ENCODE data around the gene DSCAM. TPM values are rescaled to one million over a fixed set of nuclear protein-coding genes. Genes with fewer than 3 reads are reported as not detected.
"Not testable (repeated sequence)": the region's sequence is repeated elsewhere in the genome, so short reads cannot be mapped to it uniquely, and the experiment has no call there.

DSCAM gene
- polyA plus RNA-seq, 1 experiment: 0.10 TPM

- Histone ChIP-seq H3K36me3 (ENCODE audit: control insufficient read depth, insufficient read depth, low read length) (no peaks in the 10 kb centered on the region), H3K27me3 (ENCODE audit: control insufficient read depth, insufficient read depth, low read length) (no peaks in the 10 kb centered on the region), H3K4me3 (ENCODE audit: low read depth, low read length) (no peak overlapping the region)
- ChIA-PET CTCF (no interaction called here), POLR2A (no interaction called here)
- DNase-seq (ENCODE audit: low read depth): no peak
- TF ChIP-seq, protein P1, sequence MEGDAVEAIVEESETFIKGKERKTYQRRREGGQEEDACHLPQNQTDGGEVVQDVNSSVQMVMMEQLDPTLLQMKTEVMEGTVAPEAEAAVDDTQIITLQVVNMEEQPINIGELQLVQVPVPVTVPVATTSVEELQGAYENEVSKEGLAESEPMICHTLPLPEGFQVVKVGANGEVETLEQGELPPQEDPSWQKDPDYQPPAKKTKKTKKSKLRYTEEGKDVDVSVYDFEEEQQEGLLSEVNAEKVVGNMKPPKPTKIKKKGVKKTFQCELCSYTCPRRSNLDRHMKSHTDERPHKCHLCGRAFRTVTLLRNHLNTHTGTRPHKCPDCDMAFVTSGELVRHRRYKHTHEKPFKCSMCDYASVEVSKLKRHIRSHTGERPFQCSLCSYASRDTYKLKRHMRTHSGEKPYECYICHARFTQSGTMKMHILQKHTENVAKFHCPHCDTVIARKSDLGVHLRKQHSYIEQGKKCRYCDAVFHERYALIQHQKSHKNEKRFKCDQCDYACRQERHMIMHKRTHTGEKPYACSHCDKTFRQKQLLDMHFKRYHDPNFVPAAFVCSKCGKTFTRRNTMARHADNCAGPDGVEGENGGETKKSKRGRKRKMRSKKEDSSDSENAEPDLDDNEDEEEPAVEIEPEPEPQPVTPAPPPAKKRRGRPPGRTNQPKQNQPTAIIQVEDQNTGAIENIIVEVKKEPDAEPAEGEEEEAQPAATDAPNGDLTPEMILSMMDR (IDR thresholded peaks at IDR 0.05; ENCODE audit: insufficient read depth, low read depth, low read length): no peak
Measured at GRCh38 chr21:40445349-40445921, 401.5 kb downstream of the DSCAM start.

- H3K36me3 ChIP-seq (ENCODE audit: control insufficient read depth, insufficient read depth, low read length); POLR2A ChIA-PET; H3K27me3 ChIP-seq (ENCODE audit: control insufficient read depth, insufficient read depth, low read length); CTCF ChIA-PET; DNase-seq (ENCODE audit: low read depth); H3K4me3 ChIP-seq (ENCODE audit: low read depth, low read length): not testable (repeated sequence)
Measured at GRCh38 chr21:40439581-40439980, 407.4 kb downstream of the DSCAM start.

DNA sequence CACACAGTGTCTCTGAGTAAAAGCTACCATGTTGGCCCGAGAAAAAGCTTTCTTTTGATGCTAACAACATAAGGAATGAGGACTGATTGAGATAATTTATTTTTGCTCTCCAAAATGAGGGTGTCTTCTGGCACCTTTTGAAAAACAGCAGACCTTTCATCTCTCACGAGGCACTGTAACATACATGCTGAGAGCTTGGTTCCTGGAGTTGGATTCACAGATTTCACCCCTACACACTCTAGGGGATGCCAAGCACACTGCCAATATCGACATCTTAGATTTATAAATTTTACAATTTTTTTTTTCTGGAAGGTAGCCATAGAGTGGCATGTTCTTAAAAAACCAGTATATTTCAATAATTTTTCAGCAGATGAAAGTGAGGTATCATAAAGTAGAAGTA is 408.3 kb downstream of the DSCAM start:
- H3K4me3 ChIP-seq (ENCODE audit: low read depth, low read length): no peak overlapping the region
- POLR2A ChIA-PET: no interaction called here
- CTCF ChIA-PET: no interaction called here
- DNase-seq (ENCODE audit: low read depth): no peak
- TF ChIP-seq, protein P1 (IDR thresholded peaks at IDR 0.05; ENCODE audit: insufficient read depth, low read depth, low read length): no peak
- H3K36me3 ChIP-seq (ENCODE audit: control insufficient read depth, insufficient read depth, low read length): no peaks in the 10 kb centered on the region
- H3K27me3 ChIP-seq (ENCODE audit: control insufficient read depth, insufficient read depth, low read length): no peaks in the 10 kb centered on the region

GRCh38 chr21:40436261-40436660 is 410.7 kb downstream of the DSCAM start:
- DNase-seq (ENCODE audit: low read depth): no peak
- H3K36me3 ChIP-seq (ENCODE audit: control insufficient read depth, insufficient read depth, low read length): no peaks in the 10 kb centered on the region
- CTCF ChIA-PET: no interaction called here
- POLR2A ChIA-PET: no interaction called here
- no peaks in the 10 kb centered on the region for H3K27me3 ChIP-seq (ENCODE audit: control insufficient read depth, insufficient read depth, low read length)
- TF ChIP-seq, protein P1 (IDR thresholded peaks at IDR 0.05; ENCODE audit: insufficient read depth, low read depth, low read length): no peak
- H3K4me3 ChIP-seq (ENCODE audit: low read depth, low read length): no peak overlapping the region

GRCh38 chr21:40433538-40433937 is 413.4 kb downstream of the DSCAM start:
- no peak for DNase-seq (ENCODE audit: low read depth)
- H3K4me3 ChIP-seq (ENCODE audit: low read depth, low read length): no peak overlapping the region
- CTCF ChIA-PET: no interaction called here
- POLR2A ChIA-PET: no interaction called here
- TF ChIP-seq, protein P1 (IDR thresholded peaks at IDR 0.05; ENCODE audit: insufficient read depth, low read depth, low read length): no peak
- no peaks in the 10 kb centered on the region for H3K27me3 ChIP-seq (ENCODE audit: control insufficient read depth, insufficient read depth, low read length)
- H3K36me3 ChIP-seq (ENCODE audit: control insufficient read depth, insufficient read depth, low read length): no peaks in the 10 kb centered on the region

GRCh38 chr21:40425981-40426380 is 421.0 kb downstream of the DSCAM start:
- POLR2A ChIA-PET: no interaction called here
- Histone ChIP-seq H3K36me3 (ENCODE audit: control insufficient read depth, insufficient read depth, low read length) (no peaks in the 10 kb centered on the region), H3K4me3 (ENCODE audit: low read depth, low read length) (no peak overlapping the region), H3K27me3 (ENCODE audit: control insufficient read depth, insufficient read depth, low read length) (no peaks in the 10 kb centered on the region)
- CTCF ChIA-PET: interaction anchor here (0.6 to 1.5 kb wide), 2 partner anchors 14 to 40 kb away, joined by 3 read pairs; no protein-coding TSS in a partner anchor
- DNase-seq (ENCODE audit: low read depth): no peak
- TF ChIP-seq, protein P1 (IDR thresholded peaks at IDR 0.05; ENCODE audit: insufficient read depth, low read depth, low read length): no peak
